Mesothelial cell of epicardium (in vitro differentiated cells): ENCODE results near the gene AHCYL1. TPM values are rescaled to one million over a fixed set of nuclear protein-coding genes. Genes with fewer than 3 reads are reported as not detected.
A peak's percentile ranks its signal among the peaks of the same experiment; 100 is the strongest.
"Not testable (repeated sequence)": the region's sequence is repeated elsewhere in the genome, so short reads cannot be mapped to it uniquely, and the experiment has no call there.

Source experiments
- DNase-seq, 2 experiments: peaks; one replicate each; pipeline ENCODE4 v3.0.0; 2021; ENCODE audit warnings: low spot score in 2 of 2; ENCODE audit not compliant: unreplicated experiment in 2 of 2
- H3K27ac Mint-ChIP-seq: 2 replicates; pipeline ENCODE4 v1.8.0; 2021; ENCODE audit warnings: mixed read lengths
- H3K27me3 Mint-ChIP-seq: 2 replicates; pipeline ENCODE4 v1.8.0; 2021; ENCODE audit warnings: low read depth, mixed read lengths
- H3K36me3 Mint-ChIP-seq: 2 replicates; pipeline ENCODE4 v1.8.0; 2021; ENCODE audit warnings: mixed read lengths
- H3K4me1 Mint-ChIP-seq: 2 replicates; pipeline ENCODE4 v1.8.0; 2021; ENCODE audit warnings: mixed read lengths
- H3K4me3 Mint-ChIP-seq: 2 replicates; pipeline ENCODE4 v1.8.0; 2021; ENCODE audit warnings: mild to moderate bottlenecking, moderate library complexity, mixed read lengths
- H3K9me3 Mint-ChIP-seq: 2 replicates; pipeline ENCODE4 v1.8.0; 2021; ENCODE audit warnings: mixed read lengths
- CTCF ChIP-seq: fragments of 200-600 bp; sonication (generic); IDR thresholded peaks from one replicate; pipeline ENCODE4 v1.5.0; 2021; ENCODE audit warnings: antibody characterized with exemption; ENCODE audit not compliant: unreplicated experiment
- total RNA-seq: library from RNA; stranded (reverse); gene quantifications from 3 replicates; pipeline ENCODE4 v1.2.1, GENCODE V29; 2021

The AHCYL1 gene
- total RNA-seq, 1 donor from 2014 or later = 98.7 TPM

GRCh38 chr1:110018396-110018795 is 33.8 kb downstream of the AHCYL1 start:
- Mint-ChIP-seq H3K4me3 (no peak overlapping the region), H3K9me3 (no peaks in the 10 kb centered on the region), H3K36me3 (peaks cover 56% of the 10 kb centered on the region), H3K27me3 (no peaks in the 10 kb centered on the region), H3K27ac (no peak overlapping the region), H3K4me1 (no peaks in the 10 kb centered on the region)
- TF ChIP-seq CTCF = no peak
- no peak for DNase-seq

- peaks cover 55% of the 10 kb centered on the region for H3K36me3 Mint-ChIP-seq
- no peak overlapping the region for H3K27ac Mint-ChIP-seq
- no peak for TF ChIP-seq CTCF
- no peaks in the 10 kb centered on the region for H3K4me1 Mint-ChIP-seq
- H3K27me3 Mint-ChIP-seq = no peaks in the 10 kb centered on the region
- H3K9me3 Mint-ChIP-seq = no peaks in the 10 kb centered on the region
- DNase-seq = no peak
- H3K4me3 Mint-ChIP-seq = no peak overlapping the region
These were observed 35.2 kb downstream of the AHCYL1 start for GRCh38 chr1:110019770-110020169.

- H3K4me1 Mint-ChIP-seq = no peaks in the 10 kb centered on the region
- no peak for TF ChIP-seq CTCF
- H3K4me3 Mint-ChIP-seq = no peak overlapping the region
- no peak overlapping the region for H3K27ac Mint-ChIP-seq
- H3K36me3 Mint-ChIP-seq = peaks cover 47% of the 10 kb centered on the region
- no peaks in the 10 kb centered on the region for H3K27me3 Mint-ChIP-seq
- no peak for DNase-seq
- H3K9me3 Mint-ChIP-seq = no peaks in the 10 kb centered on the region
These were observed 36.7 kb downstream of the AHCYL1 start for GRCh38 chr1:110021285-110021684.

GRCh38 chr1:110024613-110025012 is 40.0 kb downstream of the AHCYL1 start:
- peaks cover 26% of the 10 kb centered on the region for H3K36me3 Mint-ChIP-seq
- TF ChIP-seq CTCF = no peak
- no peaks in the 10 kb centered on the region for H3K27me3 Mint-ChIP-seq
- no peaks in the 10 kb centered on the region for H3K9me3 Mint-ChIP-seq
- H3K27ac Mint-ChIP-seq = no peak overlapping the region
- H3K4me1 Mint-ChIP-seq = peaks cover 1% of the 10 kb centered on the region
- H3K4me3 Mint-ChIP-seq = no peak overlapping the region
- DNase-seq = no peak

GRCh38 chr1:110030687-110031086 is 46.1 kb downstream of the AHCYL1 start:
- H3K4me3 Mint-ChIP-seq, H3K9me3 Mint-ChIP-seq, DNase-seq, H3K27me3 Mint-ChIP-seq, H3K36me3 Mint-ChIP-seq: not testable (repeated sequence)
- Mint-ChIP-seq H3K4me1 (peaks cover 25% of the 10 kb centered on the region), H3K27ac (peak overlapping the region; percentile 56)

- H3K4me1 Mint-ChIP-seq = peaks cover 33% of the 10 kb centered on the region
- H3K36me3 Mint-ChIP-seq = no peaks in the 10 kb centered on the region
- TF ChIP-seq CTCF = no peak
- no peaks in the 10 kb centered on the region for H3K27me3 Mint-ChIP-seq
- no peaks in the 10 kb centered on the region for H3K9me3 Mint-ChIP-seq
- H3K4me3 Mint-ChIP-seq = no peak overlapping the region
- no peak overlapping the region for H3K27ac Mint-ChIP-seq
- DNase-seq = no peak
These were observed 47.8 kb downstream of the AHCYL1 start for GRCh38 chr1:110032327-110032726.
